A549 (cell line): ENCODE measurements around the gene GLB1L3. TPM values are rescaled to one million over a fixed set of nuclear protein-coding genes. Genes with fewer than 3 reads are reported as not detected.

ENCODE experiments used
- ATAC-seq, 2 experiments: fragments of 200-7000 bp in 1 of 2; fragments of >200 bp in 1 of 2; cut with Nextera tagmentation in 1 of 2; cut with Tn5 transposase in 1 of 2; 3 replicates each; pipeline versions ENCODE4 v1.8.0 to v1.9.1; 2018 to 2020; ENCODE audit warnings: mild to moderate bottlenecking in 1 of 2, moderate library complexity in 1 of 2
- CTCF ChIA-PET: fragments of 300-600 bp; sonication (Branson Sonifier 250); formaldehyde crosslinking; extraction: SDS; loops from one replicate; lab custom pipeline; 2021; ENCODE audit warnings: antibody characterized with exemption, inconsistent platforms; lab: Yijun Ruan, JAX
- POLR2A ChIA-PET: fragments of 350-600 bp; formaldehyde crosslinking; extraction: SDS; loops from one replicate; lab custom pipeline; 2021; ENCODE audit warnings: antibody characterized with exemption, inconsistent platforms; lab: Yijun Ruan, JAX
- DNase-seq, 2 experiments: peaks; one replicate each; pipeline versions ENCODE4 v3.0.0 to v3.0.0-alpha.2; 2011 to 2016; ENCODE audit warnings: low read depth in 1 of 2, low spot score in 1 of 2
- FAIRE-seq: peaks from 2 replicates; lab custom pipeline; 2011; peaks lifted over from hg19 to GRCh38; lab: Jason Lieb, UNC
- H3K27ac ChIP-seq, 2 experiments: fragments of >200 bp; sonication (Bioruptor Twin); formaldehyde crosslinking; 3 replicates each; pipeline ENCODE4 v1.5.1; 2016 to 2017
- H3K4me1 ChIP-seq: fragments of >200 bp; sonication (Bioruptor Twin); formaldehyde crosslinking; 3 replicates; pipeline ENCODE4 v1.6.1; 2016
- H3K4me2 ChIP-seq: fragments of >200 bp; sonication (Bioruptor Twin); formaldehyde crosslinking; 3 replicates; pipeline ENCODE4 v1.6.1; 2016
- H3K4me3 ChIP-seq: fragments of >200 bp; sonication (Bioruptor Twin); formaldehyde crosslinking; 3 replicates; pipeline ENCODE4 v1.5.1; 2016
- H3K9me3 ChIP-seq: fragments of >200 bp; sonication (Bioruptor Twin); formaldehyde crosslinking; 3 replicates; pipeline ENCODE4 v1.6.1; 2016
- BHLHE40 ChIP-seq: IDR thresholded peaks from 2 replicates; pipeline ENCODE4 v1.6.1; 2012; ENCODE audit warnings: low read depth, low read length, inconsistent platforms
- CBX2 ChIP-seq: fragments of 200-600 bp; sonication (generic); IDR thresholded peaks from 2 replicates; pipeline ENCODE4 v1.6.1; 2016; ENCODE audit warnings: low read depth, mild to moderate bottlenecking, borderline replicate concordance
- CBX8 ChIP-seq: fragments of 200-600 bp; sonication (generic); IDR thresholded peaks from 2 replicates; pipeline ENCODE4 v1.6.1; 2016
- CHD4 ChIP-seq: fragments of 200-600 bp; sonication (generic); IDR thresholded peaks from 2 replicates; pipeline ENCODE4 v1.6.1; 2016; ENCODE audit warnings: antibody characterized with exemption, mild to moderate bottlenecking, borderline replicate concordance
- CTCF ChIP-seq: fragments of >200 bp; sonication (Bioruptor Twin); formaldehyde crosslinking; IDR thresholded peaks from 3 replicates; pipeline ENCODE4 v1.5.1; 2016
- ESRRA ChIP-seq: fragments of 150-350 bp; IDR thresholded peaks from 2 replicates; pipeline ENCODE4 v1.6.1; 2014; ENCODE audit warnings: mild to moderate bottlenecking, low read length, borderline replicate concordance
- FOSB ChIP-seq: fragments of 250-450 bp; sonication (Bioruptor Pico); IDR thresholded peaks from 2 replicates; pipeline ENCODE4 v1.5.0; 2020; ENCODE audit warnings: mild to moderate bottlenecking, moderate library complexity
- HES2 ChIP-seq: fragments of >200 bp; sonication (Bioruptor Twin); formaldehyde crosslinking; IDR thresholded peaks from 2 replicates; pipeline ENCODE4 v1.6.1; 2016
- HEYL ChIP-seq: fragments of 250-450 bp; sonication (Bioruptor Pico); IDR thresholded peaks from 2 replicates; pipeline ENCODE4 v1.8.0; 2021; ENCODE audit warnings: mild to moderate bottlenecking, moderate library complexity
- HOXB13 ChIP-seq: fragments of 250-450 bp; sonication (Bioruptor Pico); IDR thresholded peaks from 2 replicates; pipeline ENCODE4 v1.5.0; 2020; ENCODE audit warnings: low read depth, mild to moderate bottlenecking, moderate library complexity
- HOXB5 ChIP-seq: fragments of 250-450 bp; sonication (Bioruptor Pico); IDR thresholded peaks from 2 replicates; pipeline ENCODE4 v1.5.0; 2020; ENCODE audit warnings: mild to moderate bottlenecking, moderate library complexity
- JUN ChIP-seq, 2 experiments: fragments of >200 bp; sonication (Bioruptor Twin); formaldehyde crosslinking; IDR thresholded peaks; 2 replicates in 1 of 2; 3 replicates in 1 of 2; pipeline ENCODE4 v1.6.1; 2016 to 2017
- MAZ ChIP-seq: fragments of 150-350 bp; IDR thresholded peaks from 2 replicates; pipeline ENCODE4 v1.6.1; 2014; ENCODE audit warnings: antibody characterized with exemption, low read depth, low read length, borderline replicate concordance
- NR3C1 ChIP-seq: fragments of >200 bp; sonication (Bioruptor Twin); formaldehyde crosslinking; IDR thresholded peaks from 3 replicates; pipeline ENCODE4 v1.6.1; 2017
- POLR2AphosphoS2 ChIP-seq: conservative IDR thresholded peaks from 2 replicates; pipeline ENCODE4 v1.6.1; 2012; ENCODE audit warnings: low read length, improper control_type of control experiment, inconsistent platforms
- RAD21 ChIP-seq, 2 experiments: fragments of >200 bp in 1 of 2; sonication (Bioruptor Twin) in 1 of 2; formaldehyde crosslinking in 1 of 2; IDR thresholded peaks in 1 of 2; conservative IDR thresholded peaks in 1 of 2; 2 replicates in 1 of 2; 3 replicates in 1 of 2; pipeline ENCODE4 v1.6.1; 2012 to 2018; ENCODE audit warnings: inconsistent platforms in 1 of 2
- RCOR1 ChIP-seq: fragments of 150-350 bp; IDR thresholded peaks from 2 replicates; pipeline ENCODE4 v1.6.1; 2014; ENCODE audit warnings: antibody characterized with exemption, low read length, low read depth
- REST ChIP-seq: fragments of 200-600 bp; sonication (generic); IDR thresholded peaks from 2 replicates; pipeline ENCODE4 v1.6.1; 2016; ENCODE audit warnings: antibody characterized with exemption, mild to moderate bottlenecking, moderate library complexity
- RFX5 ChIP-seq: fragments of 450-650 bp; IDR thresholded peaks from 2 replicates; pipeline ENCODE4 v1.7.1; 2014; ENCODE audit warnings: antibody characterized with exemption, mild to moderate bottlenecking, moderate library complexity
- RNF2 ChIP-seq: fragments of 200-600 bp; sonication (generic); IDR thresholded peaks from 2 replicates; pipeline ENCODE4 v1.6.1; 2016; ENCODE audit warnings: low read depth, mild to moderate bottlenecking, antibody characterized with exemption, moderate library complexity, borderline replicate concordance
- TFCP2L1 ChIP-seq: fragments of 250-450 bp; sonication (Bioruptor Pico); IDR thresholded peaks from 2 replicates; pipeline ENCODE4 v1.5.0; 2021; ENCODE audit warnings: mild to moderate bottlenecking
- ZC3H11A ChIP-seq: fragments of 450-650 bp; IDR thresholded peaks from 2 replicates; pipeline ENCODE4 v1.6.1; 2014; ENCODE audit warnings: antibody characterized with exemption, mild to moderate bottlenecking
- ZNF302 ChIP-seq: fragments of 250-450 bp; sonication (Bioruptor Pico); IDR thresholded peaks from 2 replicates; pipeline ENCODE4 v1.9.0; 2021; ENCODE audit warnings: inconsistent platforms, mild to moderate bottlenecking, moderate library complexity
- WGBS: methylation state at CpG from one replicate; pipeline ENCODE4 v1.1.6; 2017; ENCODE audit errors: missing lambda C conversion rate; 5-methylcytosine and 5-hydroxymethylcytosine counted together
- polyA plus RNA-seq, 4 experiments: library from polyadenylated mRNA; depleted of rRNA in 3 of 4; stranded (reverse); fragments of >200 nt; fragmentation: RNase III in 1 of 4; extraction: RNeasy Plus Mini Kit Qiagen cat#74134 plus additional on column Dnase treatment in 1 of 4; gene quantifications; 2 replicates in 3 of 4; 3 replicates in 1 of 4; pipeline ENCODE4 v1.2.3, GENCODE V29; 2011 to 2017

GLB1L3 gene
- polyA plus RNA-seq, 2 of the 4 experiments (the other 2 are of a cell fraction) = not detected

- DNase-seq = peak; percentile 14 to 51
- ChIA-PET CTCF (interaction anchor here (0.8 to 1.7 kb wide), 12 partner anchors 8 to 55 kb away, joined by 3 to 7 read pairs (median 4); partner anchors contain the start of gene GLB1L3), POLR2A (interaction anchor here (0.6 kb wide), 1 partner anchor 1912 kb away, joined by 3 read pairs; no protein-coding TSS in a partner anchor)
- Histone ChIP-seq H3K4me2 (no peak overlapping the region), H3K27ac (no peak overlapping the region), H3K9me3 (no peaks in the 10 kb centered on the region), H3K4me1 (no peaks in the 10 kb centered on the region), H3K4me3 (no peak overlapping the region)
- TF ChIP-seq BHLHE40 (no peak), HES2 (no peak), CHD4 (no peak), HOXB13 (CRISPR knock-in tag) (no peak), RAD21 (conservative IDR thresholded peaks at IDR 0.05 in 1 of 2, IDR thresholded peaks at IDR 0.05 in 1 of 2) (peak; percentile 23 to 32; a peak in 3 of 5 replicates), ZC3H11A (no peak), FOSB (CRISPR knock-in tag) (no peak), JUN (IDR thresholded peaks at IDR 0.05) (no peak), RFX5 (no peak), CTCF (peak; percentile 42)
- 70% methylated on average over 10 of the region's 14 CpGs for WGBS
- FAIRE-seq = no peak
- ATAC-seq = peak; percentile 70 to 89; a peak in 4 of 6 replicates
Observed at GRCh38 chr11:134261626-134262488, 14.3 kb upstream of the GLB1L3 start.

GRCh38 chr11:134264966-134265764, 11.0 kb upstream of the GLB1L3 start:
- no peak overlapping the region for H3K4me2 ChIP-seq
- CTCF ChIA-PET = no interaction called here
- WGBS = 81% methylated on average over 5 of the region's 7 CpGs

More at GRCh38 chr11:134264966-134265764, 11.0 kb upstream of the GLB1L3 start:
- TF ChIP-seq NR3C1 = no peak
- TF ChIP-seq POLR2AphosphoS2 = no peak
- TF ChIP-seq ZNF302 (CRISPR knock-in tag) = no peak
- no peak for TF ChIP-seq HOXB5
- TF ChIP-seq RCOR1 = no peak
- TF ChIP-seq MAZ = no peak
- TF ChIP-seq HEYL (CRISPR knock-in tag) = no peak
- TF ChIP-seq TFCP2L1 (CRISPR knock-in tag) = no peak
- no peak for TF ChIP-seq REST
- no peak for TF ChIP-seq CBX8
- TF ChIP-seq CBX2 = no peak
- no peak for TF ChIP-seq ESRRA
- TF ChIP-seq RNF2 = no peak
- no peak for TF ChIP-seq ZC3H11A
- TF ChIP-seq, all 56 proteins: peak for 0
- DNase-seq (no peak), FAIRE-seq (no peak), ATAC-seq (no peak)
- POLR2A ChIA-PET = no interaction called here
- Histone ChIP-seq H3K4me1 (no peaks in the 10 kb centered on the region), H3K9me3 (no peaks in the 10 kb centered on the region), H3K4me3 (no peak overlapping the region), H3K27ac (no peak overlapping the region)
